HG03457 (cell line): ENCODE data around the gene C12orf50.
A peak's percentile ranks its signal among the peaks of the same experiment; 100 is the strongest.
"Not testable (repeated sequence)": the region's sequence is repeated elsewhere in the genome, so short reads cannot be mapped to it uniquely, and the experiment has no call there.

Experiments
- ATAC-seq: cut with Tn5 transposase; IDR thresholded peaks from one replicate; pipeline ENCODE4 v1.9.1; 2021; ENCODE audit warnings: moderate number of reproducible peaks; ENCODE audit not compliant: unreplicated experiment

The C12orf50 gene, protein sequence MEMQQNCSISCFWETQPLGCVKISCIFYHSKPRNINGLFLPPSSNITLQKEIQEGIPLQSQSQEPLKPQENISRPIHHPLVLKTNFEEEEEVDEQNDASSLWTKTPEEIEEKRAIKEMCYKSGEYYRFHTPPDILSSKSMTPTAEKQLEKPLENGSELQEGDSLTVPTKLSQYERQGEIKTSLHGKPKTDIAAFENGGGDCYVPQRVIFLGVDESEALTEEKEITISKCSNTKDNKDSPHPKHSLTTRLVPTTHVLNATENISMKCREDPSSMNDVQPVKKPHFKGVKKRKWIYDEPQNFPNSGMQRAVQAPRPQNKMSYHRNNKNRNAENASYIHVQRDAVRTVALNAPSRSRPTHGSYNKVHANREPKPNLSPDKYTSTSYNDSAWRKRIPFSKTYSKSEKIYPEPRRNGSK

DNA sequence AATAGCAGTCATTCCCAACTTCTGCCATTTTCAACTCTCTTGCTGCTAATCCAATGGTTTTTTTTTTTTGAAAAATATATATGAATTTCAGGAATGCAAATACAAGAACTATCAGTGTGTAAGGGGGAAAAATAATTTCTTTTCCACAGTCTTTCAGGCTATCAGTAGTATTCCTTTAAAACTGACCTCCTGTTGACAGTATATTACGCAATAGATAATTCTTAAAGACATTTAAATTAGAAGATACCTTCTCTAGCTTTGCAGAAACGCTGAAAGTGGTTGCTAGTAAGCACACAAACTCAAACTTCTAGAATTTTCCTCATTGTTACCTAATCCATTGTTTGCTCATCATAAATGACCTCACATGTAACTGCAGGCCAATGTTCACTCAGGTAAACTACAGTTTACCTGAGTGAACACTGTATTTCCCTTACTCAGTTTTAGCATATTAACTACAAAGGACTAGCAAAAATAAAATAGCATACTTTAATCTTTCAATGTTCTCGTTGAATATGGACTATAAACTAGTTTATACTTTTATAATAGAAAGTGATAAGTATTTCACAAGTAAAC lies at the start of gene C12orf50:
Gene C12orf50 (minus strand): TSS at position 309 of the 573 bp plus-strand sequence. CDS start 2,439 bp downstream, outside the sequence.
- ATAC-seq: no peak

DNA sequence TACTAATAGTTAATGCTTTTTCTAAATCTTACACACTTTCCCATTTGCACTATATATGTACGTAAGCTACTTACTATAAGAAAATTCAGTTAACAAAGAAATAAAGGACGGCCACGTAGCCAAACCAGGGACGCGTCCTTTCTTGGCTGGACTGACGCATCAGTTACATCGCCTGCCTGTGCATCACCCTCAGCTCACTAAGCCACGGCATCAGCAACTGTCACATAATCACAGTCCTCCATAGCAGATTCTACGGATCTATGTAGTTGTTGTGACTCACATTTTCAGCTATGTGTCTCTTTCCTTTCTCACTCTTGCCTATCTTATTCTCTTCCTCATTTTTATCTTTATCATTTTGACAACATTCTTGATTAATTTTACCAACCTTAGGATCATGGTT lies 38.1 kb upstream of the C12orf50 start:
- no peak for ATAC-seq

DNA sequence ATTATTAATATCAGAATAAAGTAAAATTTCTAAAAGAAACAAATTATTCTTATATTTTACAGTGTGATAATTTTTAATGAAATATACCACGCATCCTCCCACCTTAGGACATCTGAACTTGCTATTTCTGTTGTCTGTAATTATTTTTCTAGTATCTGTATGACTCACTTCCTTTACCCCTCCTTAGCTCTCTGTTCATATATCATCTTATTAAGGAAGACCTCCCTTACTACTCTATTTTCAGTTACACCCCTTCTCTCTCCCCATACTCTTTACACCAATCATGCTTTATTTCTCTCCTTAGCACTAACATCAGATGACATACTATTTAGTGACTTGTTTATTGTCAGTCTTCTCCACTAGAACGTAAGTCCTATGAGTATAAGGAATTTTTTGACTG lies 34.2 kb upstream of the C12orf50 start:
- peak; percentile 86 for ATAC-seq

DNA sequence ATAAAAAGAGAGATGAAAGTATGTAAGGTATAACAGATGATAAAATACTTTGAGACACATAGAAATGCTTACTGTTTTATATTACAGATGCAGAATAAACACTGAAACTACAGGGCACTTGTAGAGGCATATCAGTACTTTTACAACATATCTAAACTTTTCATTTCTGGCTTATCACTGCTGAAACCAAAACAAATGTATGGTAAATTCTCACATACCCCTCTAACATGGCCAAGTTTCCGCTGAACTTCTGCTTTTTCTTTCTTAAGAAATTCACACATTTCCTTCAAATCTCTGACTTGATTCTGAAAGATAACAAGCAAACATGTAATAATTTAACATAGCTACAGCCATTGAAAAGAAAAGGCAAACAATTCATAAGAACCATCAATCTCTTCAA lies 33.3 kb upstream of the C12orf50 start:
- peak; percentile 65 for ATAC-seq

DNA sequence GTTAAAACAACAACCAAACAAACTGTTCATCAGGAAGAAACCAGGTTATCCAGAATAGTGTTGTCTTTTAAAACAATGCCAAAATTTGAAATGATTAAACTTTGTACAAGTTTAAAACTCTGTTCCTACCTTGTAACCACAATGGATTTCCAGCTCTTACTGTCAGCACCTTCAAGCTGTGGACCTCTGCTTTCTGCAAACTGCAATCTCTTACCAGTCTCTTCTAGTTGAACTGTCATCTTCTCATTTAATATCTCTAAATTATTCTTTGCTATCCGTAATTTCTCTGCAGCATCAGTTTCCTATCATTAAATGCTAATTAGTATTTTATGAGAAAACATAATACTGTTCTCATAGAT lies 29.5 kb upstream of the C12orf50 start:
- no peak for ATAC-seq

DNA sequence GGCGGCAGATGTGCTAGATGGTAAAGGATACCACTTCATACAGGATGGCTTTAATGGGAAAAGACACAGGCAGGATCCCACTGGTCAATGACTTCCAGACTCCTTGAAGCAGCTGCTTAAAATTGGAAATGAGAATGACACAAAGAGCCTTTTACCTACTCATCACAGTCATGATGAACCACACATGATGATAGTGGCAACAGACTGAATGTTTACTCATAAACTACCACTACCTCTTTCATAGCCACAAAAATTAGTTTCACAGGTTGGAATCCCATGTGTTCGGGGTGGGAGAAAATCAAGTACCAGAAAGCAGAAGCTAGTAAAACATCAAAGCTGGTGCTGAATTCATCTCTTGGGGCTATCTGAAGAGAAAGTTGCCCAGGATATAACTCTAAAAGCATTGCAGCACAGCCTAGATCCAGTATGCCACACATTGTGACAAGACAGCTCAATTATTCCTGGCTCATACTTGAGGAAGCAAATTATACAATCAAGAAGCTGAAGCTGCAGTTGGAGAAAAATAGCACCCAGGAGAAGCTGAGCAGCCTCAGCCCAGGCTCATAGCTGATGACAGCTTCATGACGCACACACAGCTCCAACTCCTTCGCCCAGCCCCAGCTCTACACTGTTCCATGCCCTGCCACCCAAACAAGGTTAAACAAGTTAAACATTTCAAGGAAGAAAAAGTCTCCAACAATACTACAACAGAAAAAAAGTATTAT lies 29.0 kb upstream of the C12orf50 start:
- no peak for ATAC-seq

DNA sequence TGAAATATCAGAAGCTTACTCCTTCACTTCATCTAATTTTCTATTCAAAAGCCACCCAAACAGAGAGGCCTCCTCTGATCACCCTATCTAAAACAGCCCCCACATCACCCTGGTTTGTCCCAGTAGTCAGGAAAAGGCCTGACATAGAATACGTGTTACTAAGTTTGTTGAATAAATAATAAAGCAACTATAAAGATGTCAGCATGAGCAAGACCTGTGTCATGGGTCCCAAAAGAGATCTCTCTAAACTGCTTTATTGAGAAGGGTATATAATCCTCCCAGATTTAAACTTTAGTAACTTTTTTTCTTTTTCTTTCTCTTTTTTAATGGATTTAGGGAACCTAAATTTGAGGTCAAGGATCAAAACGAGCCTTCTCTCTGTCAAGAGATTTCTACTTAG lies 27.4 kb upstream of the C12orf50 start:
- no peak for ATAC-seq

DNA sequence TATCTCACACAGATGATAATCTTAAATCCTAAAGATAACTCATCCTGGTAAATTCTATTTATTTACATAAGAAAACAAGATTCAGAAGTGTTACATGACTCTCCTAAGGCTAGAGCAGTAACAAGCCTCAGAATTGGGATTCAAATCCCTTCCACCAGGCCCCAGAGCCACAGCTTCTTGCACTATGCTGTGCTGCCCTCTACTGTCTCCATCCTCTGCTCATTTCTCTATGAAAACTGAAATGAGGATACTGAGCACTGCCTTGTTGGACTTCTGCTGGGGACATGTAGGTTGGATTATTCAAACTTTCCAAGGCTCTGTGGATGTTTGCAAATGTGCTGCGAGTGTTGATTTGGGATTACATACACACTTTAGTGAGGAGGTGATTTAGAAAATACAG lies 23.5 kb upstream of the C12orf50 start:
- ATAC-seq: no peak

DNA sequence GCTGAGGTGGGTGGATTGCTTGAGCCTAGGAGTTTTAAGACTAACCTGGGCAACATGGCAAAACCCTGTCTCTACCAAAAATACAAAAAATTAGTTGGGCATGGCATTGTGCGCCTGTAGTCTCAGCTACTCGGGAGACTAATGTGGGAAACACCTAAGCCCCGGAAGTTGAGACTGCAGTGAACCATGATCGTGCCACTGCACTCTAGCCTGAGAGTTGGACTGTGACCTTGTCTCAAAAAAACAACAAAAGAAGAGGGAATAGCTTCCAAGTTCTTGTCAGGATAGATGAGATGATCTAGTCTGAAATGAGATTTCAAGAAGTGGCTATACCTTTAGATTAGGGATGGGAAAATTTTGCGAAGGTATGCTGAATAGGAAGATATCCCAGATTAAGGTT lies 14.8 kb upstream of the C12orf50 start:
- no peak for ATAC-seq

DNA sequence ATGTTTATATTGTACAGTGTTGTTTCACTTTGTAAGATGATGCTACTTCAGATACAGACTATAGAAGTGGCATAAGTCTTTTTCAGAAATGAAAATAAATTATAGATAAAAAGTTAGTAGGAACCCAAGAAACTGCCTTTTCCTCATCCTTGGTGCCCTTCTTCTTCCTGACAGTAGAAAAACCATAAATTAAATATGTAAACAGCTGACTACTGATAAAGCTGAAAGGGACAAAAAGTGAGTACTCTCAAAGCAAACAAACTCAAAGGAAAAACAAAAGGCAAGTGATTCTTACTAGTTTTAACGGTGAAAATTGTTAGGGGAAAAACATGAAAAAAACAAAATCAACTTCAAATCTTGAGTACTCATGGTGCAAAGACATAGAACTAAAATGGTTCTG lies 8.6 kb upstream of the C12orf50 start:
- ATAC-seq: no peak

DNA sequence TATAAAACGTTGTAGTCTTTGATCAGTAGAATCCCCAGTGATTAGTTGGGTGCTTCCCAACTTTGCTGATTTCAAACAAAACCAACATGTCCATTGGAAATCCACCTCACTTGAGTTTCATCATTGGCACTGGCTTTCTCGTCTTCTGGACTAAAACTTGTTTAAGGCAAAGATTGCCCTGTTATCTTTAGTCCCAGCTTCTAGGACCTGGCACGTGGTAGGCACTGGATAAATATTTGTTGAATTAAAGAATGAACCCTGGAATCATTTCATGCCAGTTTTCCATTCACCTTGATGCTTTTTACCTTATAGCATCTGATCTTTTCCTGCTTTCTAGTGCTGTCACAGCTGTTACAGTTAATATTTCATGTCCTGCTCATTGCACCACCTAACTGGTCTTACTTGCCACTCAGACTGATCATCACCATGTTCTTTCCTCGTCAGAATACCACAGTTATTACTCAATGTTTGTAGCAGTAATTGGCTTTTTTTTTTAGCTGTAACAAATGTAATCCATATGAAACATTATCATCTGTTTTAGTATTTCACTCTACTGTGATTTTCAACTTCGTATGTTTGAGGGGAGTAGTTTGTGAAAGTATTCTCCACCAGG lies 7.3 kb upstream of the C12orf50 start:
- no peak for ATAC-seq

DNA sequence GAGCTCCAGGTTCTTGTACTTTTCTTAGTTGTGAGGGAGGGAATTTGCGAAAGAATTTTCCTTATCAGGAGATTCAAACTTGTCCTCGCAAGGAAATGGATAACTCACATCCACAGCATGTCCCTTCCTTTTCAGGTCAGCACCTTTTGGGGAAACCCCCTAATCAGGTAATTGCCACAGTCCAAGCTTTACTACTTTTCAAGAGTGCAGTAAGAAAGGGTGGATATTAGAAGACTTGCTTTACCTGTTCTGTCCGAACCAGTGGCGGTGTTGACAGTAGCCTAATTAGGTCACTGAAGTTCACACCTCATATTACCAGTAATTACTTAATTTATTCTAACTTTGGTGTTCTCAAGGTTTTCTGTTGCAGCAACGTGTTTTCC lies 6.7 kb upstream of the C12orf50 start:
- peak; percentile 14 for ATAC-seq

DNA sequence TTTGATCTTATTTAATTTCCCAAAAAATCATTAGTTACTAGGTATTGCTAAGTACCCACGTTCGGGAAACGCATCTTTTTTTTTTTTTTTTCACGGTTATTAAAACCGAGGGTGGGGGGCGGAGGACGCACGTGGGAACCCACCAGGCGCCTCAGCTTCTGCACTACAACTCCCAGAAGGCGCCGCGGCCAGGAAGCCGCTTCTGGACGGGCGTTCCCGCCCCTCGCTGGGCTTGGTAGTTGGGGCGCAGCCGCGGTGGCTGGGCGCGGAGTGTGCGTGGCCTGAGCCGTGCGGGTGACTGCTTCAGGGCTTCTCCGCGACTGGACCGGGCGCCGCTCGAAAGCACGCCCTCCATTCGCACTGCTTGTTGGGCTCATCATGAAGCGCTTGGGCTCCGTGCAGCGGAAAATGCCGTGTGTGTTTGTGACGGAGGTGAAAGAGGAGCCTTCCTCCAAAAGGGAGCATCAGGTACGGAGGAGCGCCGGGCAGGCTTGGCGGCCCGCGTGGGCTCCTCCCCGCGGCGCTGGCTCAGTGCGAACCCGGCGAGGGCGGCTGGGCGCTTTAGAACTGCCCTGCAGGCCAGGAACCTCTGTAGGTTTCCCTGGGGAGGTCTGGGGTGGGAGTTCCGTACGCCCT lies 6.2 kb upstream of the C12orf50 start:
- peak; percentile 100 for ATAC-seq

DNA sequence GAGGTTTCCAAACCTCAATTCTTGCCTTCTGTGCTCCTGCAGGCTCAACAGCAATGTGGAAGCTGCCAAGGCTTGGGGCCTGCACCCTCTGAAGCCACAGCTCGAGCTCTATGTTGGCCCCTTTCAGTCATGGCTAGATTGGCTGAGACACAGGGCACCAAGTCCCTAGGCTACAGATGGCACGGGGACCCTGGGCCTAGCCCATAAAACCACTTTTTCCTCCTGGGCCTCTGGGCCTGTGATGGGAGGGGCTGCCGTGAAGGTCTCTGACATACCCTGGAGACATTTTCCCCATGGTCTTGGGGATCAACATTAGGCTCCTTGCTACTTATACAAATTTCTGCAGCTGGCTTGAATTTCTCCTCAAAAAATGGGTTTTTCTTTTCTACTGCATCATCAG lies 2.0 kb upstream of the C12orf50 start:
- not testable (repeated sequence) for ATAC-seq

DNA sequence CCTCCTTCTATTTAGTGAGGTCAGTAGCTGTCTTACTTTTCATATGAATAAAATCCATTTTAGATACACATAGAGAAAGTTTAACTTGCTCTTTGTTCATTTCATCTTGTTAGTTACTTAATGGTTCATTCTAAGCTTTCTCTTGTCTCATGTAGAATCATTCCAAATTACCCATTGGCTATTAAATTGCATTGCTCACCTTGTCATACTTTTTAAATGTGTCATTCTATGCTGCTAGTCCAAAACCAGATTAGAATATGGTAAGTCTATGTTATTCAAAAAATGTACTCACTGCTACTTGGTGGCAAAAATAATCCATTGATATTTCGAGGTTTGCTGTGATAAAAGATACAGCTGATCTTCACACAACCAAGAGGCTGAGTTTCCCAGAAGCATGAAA lies 3.0 kb downstream of the C12orf50 start:
- ATAC-seq: no peak

DNA sequence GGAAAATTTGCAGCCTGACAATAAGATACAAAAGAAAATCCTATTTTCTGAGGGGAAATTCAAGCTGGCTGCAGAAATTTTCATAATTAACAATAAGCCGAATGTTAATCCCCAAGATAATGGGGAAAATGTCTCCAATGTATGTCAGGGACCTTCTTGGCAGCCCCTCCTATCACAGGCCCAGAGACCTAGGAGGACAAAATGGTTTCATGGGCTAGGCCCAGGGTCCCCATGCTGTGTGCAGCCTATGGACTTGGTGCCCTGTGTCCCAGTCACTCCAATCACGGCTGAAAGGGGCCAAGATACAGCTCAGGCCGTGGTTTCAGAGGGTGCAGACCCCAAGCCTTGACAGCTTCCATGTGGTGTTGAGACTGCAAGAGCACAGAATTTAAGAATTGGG lies 11.2 kb downstream of the C12orf50 start:
- ATAC-seq: no peak

DNA sequence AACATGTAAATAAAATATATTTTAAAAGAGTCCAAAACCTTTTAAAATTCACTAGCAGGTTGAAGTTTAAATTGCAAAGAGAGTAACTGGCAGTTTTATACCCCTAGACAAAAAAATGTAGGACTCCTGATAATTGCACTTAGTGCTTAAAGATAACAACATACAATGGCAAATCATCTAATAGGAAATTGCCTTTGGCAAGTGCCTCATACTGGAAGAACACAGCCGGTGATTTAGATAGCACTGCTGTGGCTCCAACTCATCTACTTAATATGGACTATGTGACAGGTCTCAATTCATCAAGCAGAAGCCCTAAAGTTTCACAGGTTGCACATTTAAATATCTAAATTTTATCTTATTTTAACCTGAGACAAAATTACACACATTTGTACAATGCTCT lies 13.4 kb downstream of the C12orf50 start:
- ATAC-seq: no peak

DNA sequence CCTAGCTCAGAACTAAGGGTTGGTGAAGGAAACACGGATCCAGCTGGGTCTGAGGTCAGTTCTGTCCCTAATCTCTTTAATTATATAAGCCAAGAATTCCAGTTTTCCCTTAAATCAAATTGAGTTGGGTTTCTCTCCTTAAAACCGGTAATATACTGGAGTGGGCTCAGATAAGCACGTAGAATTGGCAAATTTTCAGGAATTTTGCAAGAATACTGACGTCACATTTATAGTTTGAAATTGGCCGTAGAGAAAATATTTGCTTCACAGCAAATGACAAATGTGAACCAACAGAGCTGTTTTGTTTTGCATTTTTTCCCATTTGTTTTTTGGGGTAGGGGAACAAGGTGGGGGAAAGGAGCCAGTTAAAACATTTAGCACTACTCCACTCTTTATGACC lies 17.4 kb downstream of the C12orf50 start:
- ATAC-seq: no peak

DNA sequence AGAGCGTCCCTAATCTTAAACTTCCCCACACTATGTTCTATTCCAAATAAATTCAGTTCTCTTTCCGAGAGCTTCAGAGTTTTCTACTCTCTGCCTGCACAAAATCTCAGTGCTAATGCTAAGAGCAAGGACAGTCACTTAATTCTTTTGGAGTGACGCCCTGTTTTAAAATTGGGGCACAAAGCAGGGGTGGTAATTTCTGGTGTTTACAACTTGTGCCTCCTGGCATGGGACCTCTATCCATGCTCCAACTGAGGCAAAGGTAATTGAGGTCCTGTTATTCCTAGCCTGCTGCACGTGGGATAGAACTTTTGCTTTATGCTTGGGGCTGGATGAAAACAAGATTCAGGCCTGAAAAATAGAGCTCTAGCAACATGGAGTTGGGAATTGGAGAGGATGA lies 22.9 kb downstream of the C12orf50 start:
- ATAC-seq: no peak

DNA sequence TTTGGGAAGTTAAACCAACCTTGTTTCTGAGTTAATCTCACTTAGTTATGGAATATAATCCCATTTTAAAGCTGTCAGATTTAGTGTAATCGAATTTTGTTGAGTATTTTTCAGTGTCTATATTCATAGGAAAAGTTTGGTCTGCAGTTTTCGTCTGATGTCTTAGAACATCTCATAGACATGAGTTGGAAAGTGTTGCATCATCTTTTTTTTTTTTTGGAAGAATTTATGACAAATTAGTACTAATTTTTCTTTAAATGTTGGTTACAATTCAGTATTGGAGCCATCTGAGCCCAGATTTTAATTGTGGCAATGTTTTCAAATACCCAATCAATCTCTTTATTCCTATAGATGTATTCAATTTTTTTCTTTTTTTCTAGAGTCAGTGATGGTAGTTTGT lies 27.9 kb downstream of the C12orf50 start:
- no peak for ATAC-seq

DNA sequence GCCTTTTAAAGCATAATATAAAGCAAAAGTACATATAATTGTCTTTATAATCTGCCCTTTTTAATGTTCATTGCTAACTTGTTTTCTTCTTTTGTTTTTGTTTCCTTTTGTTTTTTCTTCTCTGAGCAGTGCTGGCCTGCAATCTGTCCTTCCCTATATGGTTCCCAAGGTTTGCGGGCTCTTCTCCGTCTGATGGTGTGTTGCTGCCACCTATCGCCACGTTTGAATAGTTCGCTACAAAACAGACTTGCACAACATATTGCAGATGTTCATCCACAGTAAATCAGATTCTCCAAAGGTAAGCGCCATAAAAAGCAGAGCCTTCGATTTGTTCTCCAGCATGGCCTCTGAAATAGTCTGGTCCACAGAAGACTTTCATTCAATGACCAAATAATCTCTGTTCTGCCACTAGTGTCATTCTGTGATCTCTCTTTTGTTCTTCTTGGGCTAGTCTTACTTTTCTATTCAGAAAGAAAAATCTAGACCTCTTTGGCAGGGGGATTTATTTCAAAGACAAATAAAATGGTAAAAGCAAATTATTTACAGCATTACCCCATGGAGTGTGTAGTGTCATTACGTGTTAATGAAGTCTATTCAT lies 33.5 kb downstream of the C12orf50 start:
- peak; percentile 90 for ATAC-seq
